ENCODE results near the gene RHEB.

Gene RHEB

GRCh38 chr7:151416941-151417315 is 102.8 kb downstream of the RHEB start:
- TF ChIP-seq SNAI2 (CRISPR knock-in tag; IDR thresholded peaks at IDR 0.05) (no peak), ZNF70 (CRISPR knock-in tag; IDR thresholded peaks at IDR 0.05) (no peak), CREB5 (CRISPR knock-in tag; IDR thresholded peaks at IDR 0.05; ENCODE audit: low read depth) (no peak), BACH2 (CRISPR knock-in tag; IDR thresholded peaks at IDR 0.05; ENCODE audit: borderline replicate concordance) (no peak), ARNTL (CRISPR knock-in tag; IDR thresholded peaks at IDR 0.05; ENCODE audit: borderline replicate concordance, low read depth) (no peak), GLIS3 (CRISPR knock-in tag; IDR thresholded peaks at IDR 0.05) (no peak), ZC3H10 (CRISPR knock-in tag; IDR thresholded peaks at IDR 0.05) (no peak), PPARA (CRISPR knock-in tag; IDR thresholded peaks at IDR 0.05; ENCODE audit: borderline replicate concordance) (no peak), TCF4 (CRISPR knock-in tag; IDR thresholded peaks at IDR 0.05; ENCODE audit: borderline replicate concordance) (no peak), POU6F1 (CRISPR knock-in tag; IDR thresholded peaks at IDR 0.05; ENCODE audit: borderline replicate concordance, low read depth) (no peak), CSDC2 (CRISPR knock-in tag; IDR thresholded peaks at IDR 0.05) (no peak), ISL1 (CRISPR knock-in tag; IDR thresholded peaks at IDR 0.05) (no peak), PATZ1 (CRISPR knock-in tag; IDR thresholded peaks at IDR 0.05; ENCODE audit: borderline replicate concordance) (no peak)
- ATAC-seq: no peak

GRCh38 chr7:151416112-151416940 is 103.4 kb downstream of the RHEB start:
- no peak for ATAC-seq
- TF ChIP-seq ESRRG (CRISPR knock-in tag; IDR thresholded peaks at IDR 0.05): no peak
- TF ChIP-seq PATZ1 (CRISPR knock-in tag; IDR thresholded peaks at IDR 0.05; ENCODE audit: borderline replicate concordance): no peak
- TF ChIP-seq ISL1 (CRISPR knock-in tag; IDR thresholded peaks at IDR 0.05): no peak
- TF ChIP-seq ZFP30 (CRISPR knock-in tag; IDR thresholded peaks at IDR 0.05): no peak
- no peak for TF ChIP-seq ARNTL (CRISPR knock-in tag; IDR thresholded peaks at IDR 0.05; ENCODE audit: borderline replicate concordance, low read depth)
